DND-41 (cell line): ENCODE measurements around the gene OR2C3.

Experiments
- ATAC-seq: fragments of 200-7000 bp; cut with Tn5 transposase; 3 replicates; pipeline ENCODE4 v1.9.1; 2021; ENCODE audit warnings: low read depth; ENCODE audit not compliant: insufficient read depth
- DNase-seq: peaks from one replicate; pipeline ENCODE4 v3.0.0-alpha.2; 2020
- H2AFZ ChIP-seq: 2 replicates; pipeline ENCODE4 v1.6.0; 2012; ENCODE audit warnings: low read depth, low read length
- H3K27ac ChIP-seq: 2 replicates; pipeline ENCODE4 v1.5.1; 2012; ENCODE audit warnings: low read length, inconsistent platforms
- H3K27me3 ChIP-seq: fragments of 200-600 bp; sonication (generic); 2 replicates; pipeline ENCODE4 v1.6.0; 2012; ENCODE audit warnings: low read length, mild to moderate bottlenecking, inconsistent platforms; ENCODE audit not compliant: insufficient read depth, poor library complexity
- H3K36me3 ChIP-seq: 2 replicates; pipeline ENCODE4 v1.5.1; 2012; ENCODE audit warnings: low read length, inconsistent platforms; ENCODE audit not compliant: insufficient read depth
- H3K4me1 ChIP-seq: 2 replicates; pipeline ENCODE4 v1.5.1; 2012; ENCODE audit warnings: mild to moderate bottlenecking, low read length; ENCODE audit not compliant: insufficient read depth
- H3K4me2 ChIP-seq: 2 replicates; pipeline ENCODE4 v1.6.0; 2012; ENCODE audit warnings: mild to moderate bottlenecking, moderate library complexity, low read length, inconsistent platforms; ENCODE audit not compliant: insufficient read depth
- H3K4me3 ChIP-seq, 2 experiments: fragments of 200-600 bp in 1 of 2; shearing (Covaris generic) in 1 of 2; 2 replicates each; pipeline ENCODE4 v1.5.1; 2012 to 2016; ENCODE audit warnings: inconsistent platforms in 2 of 2, low read length in 2 of 2, mild to moderate bottlenecking in 2 of 2, low read depth in 1 of 2, moderate library complexity in 1 of 2
- H3K79me2 ChIP-seq: 2 replicates; pipeline ENCODE4 v1.6.0; 2012; ENCODE audit warnings: low read length, inconsistent platforms; ENCODE audit not compliant: insufficient read depth
- H3K9ac ChIP-seq: 2 replicates; pipeline ENCODE4 v1.6.0; 2012; ENCODE audit warnings: low read depth, mild to moderate bottlenecking, inconsistent platforms, low read length, moderate library complexity
- H3K9me3 ChIP-seq: 2 replicates; pipeline ENCODE4 v1.5.1; 2012; ENCODE audit warnings: low read length, moderate library complexity, mild to moderate bottlenecking, inconsistent platforms; ENCODE audit not compliant: insufficient read depth, severe bottlenecking
- H4K20me1 ChIP-seq: 2 replicates; pipeline ENCODE4 v1.6.0; 2012; ENCODE audit warnings: low read length; ENCODE audit not compliant: insufficient read depth
- EZH2 ChIP-seq: IDR thresholded peaks from 3 replicates; pipeline ENCODE4 v1.6.1; 2012; ENCODE audit warnings: borderline replicate concordance, low read depth, mild to moderate bottlenecking, moderate library complexity, low read length, inconsistent platforms; ENCODE audit not compliant: severe bottlenecking
- TF ChIP-seq, protein P1 (sequence below): IDR thresholded peaks from 2 replicates; pipeline ENCODE4 v1.5.1; 2012; ENCODE audit warnings: borderline replicate concordance, low read length, moderate library complexity, mild to moderate bottlenecking; ENCODE audit not compliant: poor library complexity, severe bottlenecking; ENCODE audit errors: extremely low read depth

The OR2C3 gene

DNA sequence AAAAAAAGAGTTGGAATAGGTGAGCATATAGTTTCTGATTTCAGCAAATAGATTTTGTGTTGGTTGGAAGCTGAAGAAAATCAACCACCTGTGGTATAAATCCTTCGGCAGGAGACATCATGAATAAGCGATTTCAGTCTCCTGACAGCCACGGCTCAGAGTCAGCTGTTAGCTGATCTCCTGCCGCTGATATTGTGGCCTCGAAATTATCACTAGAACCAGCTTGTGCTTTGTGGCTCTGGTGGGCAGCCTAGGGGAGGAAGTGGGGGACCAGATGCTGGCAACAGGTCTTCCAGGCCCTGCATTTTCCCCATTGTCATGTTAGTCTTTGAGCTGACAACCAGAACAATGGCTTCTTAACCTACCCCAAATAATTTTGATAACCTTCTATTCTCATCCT, 11.9 kb upstream of the OR2C3 start:
- H3K27me3 ChIP-seq = peaks cover 5% of the 10 kb centered on the region
- no peak overlapping the region for H3K27ac ChIP-seq
- no peaks in the 10 kb centered on the region for H3K79me2 ChIP-seq
- no peaks in the 10 kb centered on the region for H4K20me1 ChIP-seq
- H3K9me3 ChIP-seq = no peaks in the 10 kb centered on the region
- no peak overlapping the region for H3K4me2 ChIP-seq
- peak; percentile 5 for DNase-seq
- no peaks in the 10 kb centered on the region for H3K4me1 ChIP-seq
- no peak overlapping the region for H3K4me3 ChIP-seq
- H2AFZ ChIP-seq = no peak overlapping the region
- no peak; the same call in 2 of the 3 replicates for ATAC-seq
- H3K36me3 ChIP-seq = no peaks in the 10 kb centered on the region
- H3K9ac ChIP-seq = no peak overlapping the region
- TF ChIP-seq EZH2 = no peak
- TF ChIP-seq, protein P1, sequence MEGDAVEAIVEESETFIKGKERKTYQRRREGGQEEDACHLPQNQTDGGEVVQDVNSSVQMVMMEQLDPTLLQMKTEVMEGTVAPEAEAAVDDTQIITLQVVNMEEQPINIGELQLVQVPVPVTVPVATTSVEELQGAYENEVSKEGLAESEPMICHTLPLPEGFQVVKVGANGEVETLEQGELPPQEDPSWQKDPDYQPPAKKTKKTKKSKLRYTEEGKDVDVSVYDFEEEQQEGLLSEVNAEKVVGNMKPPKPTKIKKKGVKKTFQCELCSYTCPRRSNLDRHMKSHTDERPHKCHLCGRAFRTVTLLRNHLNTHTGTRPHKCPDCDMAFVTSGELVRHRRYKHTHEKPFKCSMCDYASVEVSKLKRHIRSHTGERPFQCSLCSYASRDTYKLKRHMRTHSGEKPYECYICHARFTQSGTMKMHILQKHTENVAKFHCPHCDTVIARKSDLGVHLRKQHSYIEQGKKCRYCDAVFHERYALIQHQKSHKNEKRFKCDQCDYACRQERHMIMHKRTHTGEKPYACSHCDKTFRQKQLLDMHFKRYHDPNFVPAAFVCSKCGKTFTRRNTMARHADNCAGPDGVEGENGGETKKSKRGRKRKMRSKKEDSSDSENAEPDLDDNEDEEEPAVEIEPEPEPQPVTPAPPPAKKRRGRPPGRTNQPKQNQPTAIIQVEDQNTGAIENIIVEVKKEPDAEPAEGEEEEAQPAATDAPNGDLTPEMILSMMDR = no peak

DNA sequence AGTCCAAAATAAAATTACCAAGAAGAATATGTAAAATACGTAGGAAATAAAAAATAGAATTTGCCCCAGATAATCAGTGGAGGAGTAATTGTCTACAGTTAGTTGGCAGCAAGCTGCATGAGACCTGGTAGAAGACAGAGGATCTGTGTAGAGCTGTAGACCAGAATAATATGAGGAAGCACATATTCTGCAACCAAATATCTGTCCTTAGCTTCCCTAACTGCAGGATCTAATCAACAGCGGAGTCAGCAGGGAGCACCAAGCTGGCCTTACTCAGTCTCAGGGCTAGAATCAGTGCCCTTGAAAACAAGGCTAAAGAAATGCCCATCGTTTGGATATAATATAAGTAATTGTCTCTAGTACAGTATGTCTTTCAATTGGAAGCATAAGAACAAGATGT, 6.6 kb upstream of the OR2C3 start:
- Histone ChIP-seq H3K27ac (no peak overlapping the region), H3K27me3 (peaks cover 3% of the 10 kb centered on the region), H3K4me1 (no peaks in the 10 kb centered on the region), H3K4me2 (no peak overlapping the region), H3K4me3 (no peak overlapping the region), H3K79me2 (no peaks in the 10 kb centered on the region), H3K9ac (no peak overlapping the region), H3K9me3 (no peaks in the 10 kb centered on the region), H4K20me1 (no peaks in the 10 kb centered on the region), H3K36me3 (no peaks in the 10 kb centered on the region), H2AFZ (no peak overlapping the region)
- no peak for DNase-seq
- TF ChIP-seq, protein P1 = no peak
- no peak for TF ChIP-seq EZH2
- ATAC-seq = no peak

DNA sequence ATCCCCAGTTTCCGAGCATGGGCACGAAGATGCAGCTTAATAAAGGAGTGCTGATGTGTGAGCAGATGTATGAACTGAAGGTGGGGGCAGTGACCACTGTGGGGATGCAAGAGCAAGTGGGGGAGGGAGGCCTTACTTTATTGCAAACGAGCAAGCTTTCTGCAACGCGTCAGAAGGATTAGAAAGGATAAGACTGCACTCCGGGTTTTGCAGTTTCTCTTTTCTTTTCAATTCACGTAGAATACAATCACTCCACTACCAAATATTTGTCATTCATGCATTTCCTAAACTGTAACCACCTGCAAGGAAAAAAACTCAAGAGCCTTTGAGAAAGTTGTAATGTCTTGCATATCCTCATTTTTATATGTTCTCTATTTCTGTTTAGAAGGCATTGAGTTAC, 4.3 kb upstream of the OR2C3 start:
- DNase-seq (no peak), ATAC-seq (no peak)
- Histone ChIP-seq H3K9ac (no peak overlapping the region), H3K79me2 (no peaks in the 10 kb centered on the region), H3K4me1 (no peaks in the 10 kb centered on the region), H2AFZ (no peak overlapping the region), H3K36me3 (no peaks in the 10 kb centered on the region), H3K27me3 (peaks cover 3% of the 10 kb centered on the region), H3K9me3 (no peaks in the 10 kb centered on the region), H3K4me3 (no peak overlapping the region), H3K27ac (no peak overlapping the region), H3K4me2 (no peak overlapping the region), H4K20me1 (no peaks in the 10 kb centered on the region)
- TF ChIP-seq EZH2 = no peak
- TF ChIP-seq, protein P1 = no peak

DNA sequence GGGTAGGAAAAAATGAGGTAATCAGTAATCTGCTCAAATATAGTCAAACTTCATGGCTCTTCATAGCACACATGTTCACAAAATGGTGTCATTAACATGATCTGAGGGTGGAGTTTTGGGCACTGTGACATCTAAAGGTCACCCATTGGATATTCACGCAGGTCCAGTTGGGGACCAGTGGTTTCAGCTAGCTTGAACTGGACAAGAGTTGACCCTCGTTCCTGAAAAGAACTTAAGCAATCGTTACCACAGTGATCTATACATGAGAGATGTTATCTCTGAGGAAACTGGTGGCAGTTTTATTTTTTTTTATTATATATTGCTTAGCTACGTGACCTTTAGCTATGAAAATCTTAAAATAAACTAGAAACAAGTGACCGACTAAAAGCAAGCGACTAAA, 3.0 kb upstream of the OR2C3 start:
- Histone ChIP-seq H3K4me1 (no peaks in the 10 kb centered on the region), H3K27ac (no peak overlapping the region), H3K27me3 (peaks cover 3% of the 10 kb centered on the region), H3K79me2 (no peaks in the 10 kb centered on the region), H3K9me3 (no peaks in the 10 kb centered on the region), H4K20me1 (no peaks in the 10 kb centered on the region), H3K9ac (no peak overlapping the region), H3K4me2 (no peak overlapping the region), H3K36me3 (no peaks in the 10 kb centered on the region), H3K4me3 (no peak overlapping the region), H2AFZ (no peak overlapping the region)
- no peak for ATAC-seq
- TF ChIP-seq EZH2 = no peak
- TF ChIP-seq, protein P1 = no peak
- DNase-seq = no peak
